ENCODE results near the gene MYPOP.
"Not testable (repeated sequence)": the region's sequence is repeated elsewhere in the genome, so short reads cannot be mapped to it uniquely, and the experiment has no call there.

Gene MYPOP

GRCh38 chr19:45905011-45905410, 2.6 kb upstream of the MYPOP start:
- no peak for DNase-seq

GRCh38 chr19:45902651-45903625, 525 bp upstream of the MYPOP start:
- peak; percentile 99 for DNase-seq

- DNase-seq: peak; percentile 3
Observed at GRCh38 chr19:45901432-45901911, 941 bp downstream of the MYPOP start.

GRCh38 chr19:45900738-45901431, 1.5 kb downstream of the MYPOP start:
- no peak for DNase-seq

GRCh38 chr19:45899919-45900589, 2.4 kb downstream of the MYPOP start:
- DNase-seq: no peak

GRCh38 chr19:45899253-45899652, 3.2 kb downstream of the MYPOP start:
- no peak for DNase-seq

- DNase-seq: no peak
Observed at GRCh38 chr19:45897261-45897812, 5.1 kb downstream of the MYPOP start.

GRCh38 chr19:45895983-45896599, 6.3 kb downstream of the MYPOP start:
- DNase-seq: not testable (repeated sequence)

- DNase-seq: no peak
Observed at GRCh38 chr19:45895519-45895972, 6.9 kb downstream of the MYPOP start.

GRCh38 chr19:45890877-45891276, 11.5 kb downstream of the MYPOP start:
- no peak for DNase-seq

GRCh38 chr19:45889210-45889885, 13.1 kb downstream of the MYPOP start:
- DNase-seq: no peak

GRCh38 chr19:45887200-45887710, 15.2 kb downstream of the MYPOP start:
- DNase-seq: no peak

GRCh38 chr19:45886427-45887199, 15.8 kb downstream of the MYPOP start:
- DNase-seq: peak; percentile 89

GRCh38 chr19:45885556-45886426, 16.6 kb downstream of the MYPOP start, which contains the start of gene IRF2BP1:
Gene IRF2BP1, minus strand, starts transcription at chr19:45886141. Its CDS starts 367 bp downstream, at chr19:45885774.
- peak; percentile 90 for DNase-seq

GRCh38 chr19:45884682-45885555, 17.5 kb downstream of the MYPOP start:
- no peak for DNase-seq

- no peak for DNase-seq
Observed at GRCh38 chr19:45883881-45884681, 18.3 kb downstream of the MYPOP start.

- no peak for DNase-seq
Observed at GRCh38 chr19:45883586-45883880, 18.9 kb downstream of the MYPOP start.
